GM21381 (cell line): Measurements from ENCODE around the gene OR6A2.

Experiments used
- ATAC-seq: cut with Tn5 transposase; IDR thresholded peaks from one replicate; pipeline ENCODE4 v1.9.1; 2021; ENCODE audit warnings: mild to moderate bottlenecking, moderate library complexity; ENCODE audit not compliant: unreplicated experiment

The OR6A2 gene

GRCh38 chr11:6757373-6757967 lies 42.0 kb downstream of the OR6A2 start:
- ATAC-seq = peak; percentile 83

GRCh38 chr11:6755953-6756347 lies 43.5 kb downstream of the OR6A2 start:
- no peak for ATAC-seq

GRCh38 chr11:6755303-6755952 lies 44.1 kb downstream of the OR6A2 start:
- ATAC-seq = no peak

- no peak for ATAC-seq
Observed at GRCh38 chr11:6747097-6747668, 52.3 kb downstream of the OR6A2 start.

- no peak for ATAC-seq
Observed at GRCh38 chr11:6746626-6747025, 52.9 kb downstream of the OR6A2 start.

- peak; percentile 79 for ATAC-seq
Observed at GRCh38 chr11:6746086-6746618, 53.3 kb downstream of the OR6A2 start.

GRCh38 chr11:6745465-6746015 lies 53.9 kb downstream of the OR6A2 start:
- peak; percentile 55 for ATAC-seq

GRCh38 chr11:6745018-6745417 lies 54.5 kb downstream of the OR6A2 start:
- no peak for ATAC-seq

GRCh38 chr11:6742260-6742659 lies 57.2 kb downstream of the OR6A2 start:
- no peak for ATAC-seq
